Liver (tissue), 9 donors: ENCODE measurements around the gene DMPK. TPM values are rescaled to one million over a fixed set of nuclear protein-coding genes. Genes with fewer than 3 reads are reported as not detected.

Experiments used
- DNase-seq: peaks from one replicate; pipeline ENCODE4 v3.0.0-alpha.2; 2017; ENCODE audit warnings: low spot score
- H3K27ac ChIP-seq, 2 donors: one replicate each; pipeline ENCODE4 v1.7.0; 2013; ENCODE audit warnings: inconsistent platforms in 2 of 2, low read length in 2 of 2, control low read depth in 1 of 2, low read depth in 1 of 2, mild to moderate bottlenecking in 1 of 2
- H3K27me3 ChIP-seq, 4 donors: one replicate each; pipeline versions ENCODE4 v1.6.1 to v1.7.0; 2013; ENCODE audit warnings: low read length in 3 of 4, inconsistent platforms in 1 of 4, mild to moderate bottlenecking in 1 of 4, moderate library complexity in 1 of 4; ENCODE audit not compliant: control insufficient read depth in 4 of 4, insufficient read depth in 4 of 4
- H3K36me3 ChIP-seq, 4 donors: one replicate each; pipeline versions ENCODE4 v1.6.1 to v1.7.0; 2013; ENCODE audit warnings: low read length in 3 of 4, mild to moderate bottlenecking in 3 of 4, low read depth in 1 of 4, moderate library complexity in 1 of 4; ENCODE audit not compliant: control insufficient read depth in 4 of 4, insufficient read depth in 3 of 4
- H3K4me1 ChIP-seq, 4 donors: one replicate each; pipeline versions ENCODE4 v1.6.1 to v1.7.0; 2013; ENCODE audit warnings: low read length in 3 of 4, mild to moderate bottlenecking in 3 of 4, moderate library complexity in 1 of 4; ENCODE audit not compliant: control insufficient read depth in 4 of 4, insufficient read depth in 4 of 4
- H3K4me3 ChIP-seq, 3 donors: one replicate each; pipeline versions ENCODE4 v1.6.1 to v1.7.0; 2013; ENCODE audit warnings: low read length in 3 of 3, control low read depth in 1 of 3, low read depth in 1 of 3, mild to moderate bottlenecking in 1 of 3
- H3K9ac ChIP-seq, 2 donors: one replicate each; pipeline ENCODE4 v1.7.0; 2013; ENCODE audit warnings: low read length in 2 of 2, mild to moderate bottlenecking in 2 of 2, moderate library complexity in 2 of 2, control low read depth in 1 of 2, low read depth in 1 of 2
- H3K9me3 ChIP-seq, 4 donors: one replicate each; pipeline versions ENCODE4 v1.6.1 to v1.7.0; 2013; ENCODE audit warnings: low read length in 3 of 4; ENCODE audit not compliant: control insufficient read depth in 4 of 4
- ATF3 ChIP-seq: IDR thresholded peaks from 2 replicates; pipeline ENCODE4 v1.6.1; 2016; ENCODE audit warnings: antibody characterized with exemption
- CTCF ChIP-seq: fragments of 150-350 bp; IDR thresholded peaks from 2 replicates; pipeline ENCODE4 v1.5.1; 2017; ENCODE audit warnings: improper control_type of control experiment, low read depth, low read length; ENCODE audit not compliant: missing input control
- EGR1 ChIP-seq, 2 donors: IDR thresholded peaks; 2 replicates each; pipeline ENCODE4 v1.6.1; 2016 to 2018; ENCODE audit warnings: antibody characterized with exemption in 2 of 2, low read depth in 2 of 2
- FOXA1 ChIP-seq: IDR thresholded peaks from 2 replicates; pipeline ENCODE4 v1.6.1; 2016; ENCODE audit warnings: antibody characterized with exemption
- FOXA2 ChIP-seq: IDR thresholded peaks from 2 replicates; pipeline ENCODE4 v1.6.1; 2016; ENCODE audit warnings: antibody characterized with exemption
- GABPA ChIP-seq, 2 donors: IDR thresholded peaks in 1 of 2; conservative IDR thresholded peaks in 1 of 2; 2 replicates each; pipeline ENCODE4 v1.6.1; 2016; ENCODE audit warnings: antibody characterized with exemption in 2 of 2, mild to moderate bottlenecking in 1 of 2, moderate library complexity in 1 of 2
- HNF4A ChIP-seq, 2 donors: conservative IDR thresholded peaks; 2 replicates each; pipeline ENCODE4 v1.6.1; 2016; ENCODE audit warnings: antibody characterized with exemption in 2 of 2, mild to moderate bottlenecking in 2 of 2
- HNF4G ChIP-seq: IDR thresholded peaks from 2 replicates; pipeline ENCODE4 v1.6.1; 2016; ENCODE audit warnings: antibody characterized with exemption
- JUND ChIP-seq, 2 donors: IDR thresholded peaks; 2 replicates each; pipeline ENCODE4 v1.6.1; 2016; ENCODE audit warnings: antibody characterized with exemption in 2 of 2
- MAX ChIP-seq: IDR thresholded peaks from 2 replicates; pipeline ENCODE4 v1.6.1; 2016; ENCODE audit warnings: antibody characterized with exemption
- NR2F2 ChIP-seq: IDR thresholded peaks from 2 replicates; pipeline ENCODE4 v1.6.1; 2016; ENCODE audit warnings: antibody characterized with exemption
- RAD21 ChIP-seq, 2 donors: IDR thresholded peaks; 2 replicates each; pipeline ENCODE4 v1.6.1; 2016; ENCODE audit warnings: antibody characterized with exemption in 2 of 2, mild to moderate bottlenecking in 2 of 2
- REST ChIP-seq: IDR thresholded peaks from 2 replicates; pipeline ENCODE4 v1.6.1; 2016; ENCODE audit warnings: antibody characterized with exemption, mild to moderate bottlenecking
- RXRA ChIP-seq, 2 donors: IDR thresholded peaks; 2 replicates each; pipeline ENCODE4 v1.6.1; 2017 to 2018; ENCODE audit warnings: antibody characterized with exemption in 2 of 2, mild to moderate bottlenecking in 1 of 2
- SP1 ChIP-seq: IDR thresholded peaks from 2 replicates; pipeline ENCODE4 v1.6.1; 2018; ENCODE audit warnings: antibody characterized with exemption, mild to moderate bottlenecking
- TAF1 ChIP-seq: conservative IDR thresholded peaks from 2 replicates; pipeline ENCODE4 v1.6.1; 2016; ENCODE audit warnings: antibody characterized with exemption, mild to moderate bottlenecking
- YY1 ChIP-seq: IDR thresholded peaks from 2 replicates; pipeline ENCODE4 v1.6.1; 2016; ENCODE audit warnings: antibody characterized with exemption, mild to moderate bottlenecking
- ZBTB33 ChIP-seq: IDR thresholded peaks from 2 replicates; pipeline ENCODE4 v1.6.1; 2016; ENCODE audit warnings: antibody characterized with exemption
- WGBS: extraction: QIAGEN DNeasy Blood & Tissue Kit; methylation state at CpG from one replicate; pipeline ENCODE4 v1.1.7; 2013; 5-methylcytosine and 5-hydroxymethylcytosine counted together
- polyA plus RNA-seq, 2 donors: library from polyadenylated mRNA; stranded (reverse) in 1 of 2; unstranded in 1 of 2; fragments of 200-250 nt in 1 of 2; fragments of >200 nt in 1 of 2; fragmentation: Nextera tagmentation in 1 of 2; extraction: Ambion mirVana in 1 of 2; gene quantifications; one replicate each; pipeline versions ENCODE4 v1.2.1 to v1.2.3, GENCODE V29; 2013 to 2015
- total RNA-seq, 2 donors: library from RNA; depleted of rRNA; stranded (reverse); fragments of >200 nt; gene quantifications; one replicate each; pipeline ENCODE4 v1.2.3, GENCODE V29; 2014
- donor health status: healthy.
- donor health status: healthy.
- donor health status: healthy.
- donor health status: healthy.
- donor health status: healthy.

The DMPK gene
- total and polyA plus RNA-seq, 4 donors, result 1.8 to 12.5 (median 6.1) TPM

GRCh38 chr19:45785097-45785496 is 2.8 kb upstream of the DMPK start:
- Histone ChIP-seq H3K27me3 (no peaks in the 10 kb centered on the region), H3K4me3 (no peak overlapping the region), H3K9ac (no peak overlapping the region), H3K4me1 (peaks cover 0 to 4% (median 2%) of the 10 kb centered on the region in 4 donors), H3K27ac (no peak overlapping the region), H3K36me3 (peaks cover 0 to 29% (median 7%) of the 10 kb centered on the region in 4 donors), H3K9me3 (no peaks in the 10 kb centered on the region)
- TF ChIP-seq ZBTB33 (no peak), NR2F2 (no peak), RXRA (IDR thresholded peaks at IDR 0.05) (no peak), RAD21 (IDR thresholded peaks at IDR 0.05) (no peak), REST (no peak), SP1 (no peak), YY1 (no peak), FOXA2 (no peak), CTCF (no peak), HNF4G (no peak), GABPA (IDR thresholded peaks at IDR 0.05 in 1 of 2, conservative IDR thresholded peaks at IDR 0.05 in 1 of 2) (no peak), FOXA1 (no peak), HNF4A (conservative IDR thresholded peaks at IDR 0.05) (no peak), MAX (no peak), EGR1 (IDR thresholded peaks at IDR 0.05; ENCODE audit: low read depth in 2 of 2) (no peak), ATF3 (no peak), TAF1 (no peak), JUND (IDR thresholded peaks at IDR 0.05) (no peak)
- no peak for DNase-seq
- WGBS, result 88% methylated on average over 5 of the region's 5 CpGs
